Transverse colon (tissue), 3 donors: ENCODE data around the gene HNRNPM.

Experiments
- EP300 ChIP-seq: sonication (generic); formaldehyde crosslinking; IDR thresholded peaks from one replicate; pipeline ENCODE4 v1.6.1; 2017; ENCODE audit warnings: antibody characterized with exemption, low read depth
- POLR2A ChIP-seq: fragments of 450-650 bp; IDR thresholded peaks from one replicate; pipeline ENCODE4 v1.6.1; 2016; ENCODE audit warnings: antibody characterized with exemption, mild to moderate bottlenecking, moderate library complexity
- TF ChIP-seq, protein P1 (sequence below), 5 experiments: fragments of 200-600 bp in 3 of 5; fragments of 450-650 bp in 2 of 5; sonication (generic) in 3 of 5; IDR thresholded peaks; 1 replicate in 2 of 5; 2 replicates in 3 of 5; pipeline ENCODE4 v1.5.1; 2016 to 2017; ENCODE audit warnings: antibody characterized with exemption in 5 of 5, inconsistent platforms in 3 of 5, mild to moderate bottlenecking in 2 of 5, moderate library complexity in 1 of 5

DNA sequence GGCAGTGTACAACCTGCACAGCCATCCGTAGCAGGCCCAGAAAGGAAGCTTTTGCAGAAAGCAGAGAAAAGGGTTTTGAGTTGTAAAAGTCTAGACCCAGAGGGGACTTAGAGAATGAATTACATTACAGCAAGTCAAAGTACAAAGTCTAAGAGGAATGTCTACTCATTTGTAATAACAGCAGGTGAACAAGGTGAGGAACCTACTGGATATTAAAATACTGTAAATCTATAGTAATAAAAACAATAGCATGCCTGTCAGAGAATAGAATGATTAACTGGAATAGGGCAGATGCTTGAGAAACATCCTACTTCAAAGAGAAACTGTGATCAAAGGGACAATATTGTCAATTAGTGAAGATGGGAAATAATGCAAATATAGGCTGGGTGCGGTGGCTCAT is 87.5 kb downstream of the HNRNPM start:
- TF ChIP-seq, protein P1, sequence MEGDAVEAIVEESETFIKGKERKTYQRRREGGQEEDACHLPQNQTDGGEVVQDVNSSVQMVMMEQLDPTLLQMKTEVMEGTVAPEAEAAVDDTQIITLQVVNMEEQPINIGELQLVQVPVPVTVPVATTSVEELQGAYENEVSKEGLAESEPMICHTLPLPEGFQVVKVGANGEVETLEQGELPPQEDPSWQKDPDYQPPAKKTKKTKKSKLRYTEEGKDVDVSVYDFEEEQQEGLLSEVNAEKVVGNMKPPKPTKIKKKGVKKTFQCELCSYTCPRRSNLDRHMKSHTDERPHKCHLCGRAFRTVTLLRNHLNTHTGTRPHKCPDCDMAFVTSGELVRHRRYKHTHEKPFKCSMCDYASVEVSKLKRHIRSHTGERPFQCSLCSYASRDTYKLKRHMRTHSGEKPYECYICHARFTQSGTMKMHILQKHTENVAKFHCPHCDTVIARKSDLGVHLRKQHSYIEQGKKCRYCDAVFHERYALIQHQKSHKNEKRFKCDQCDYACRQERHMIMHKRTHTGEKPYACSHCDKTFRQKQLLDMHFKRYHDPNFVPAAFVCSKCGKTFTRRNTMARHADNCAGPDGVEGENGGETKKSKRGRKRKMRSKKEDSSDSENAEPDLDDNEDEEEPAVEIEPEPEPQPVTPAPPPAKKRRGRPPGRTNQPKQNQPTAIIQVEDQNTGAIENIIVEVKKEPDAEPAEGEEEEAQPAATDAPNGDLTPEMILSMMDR (IDR thresholded peaks at IDR 0.05) = no peak
- TF ChIP-seq POLR2A (no peak), EP300 (no peak)
